ENCODE measurements around the gene KRT10. TPM values are rescaled to one million over a fixed set of nuclear protein-coding genes. Genes with fewer than 3 reads are reported as not detected.

KRT10 gene
- total and polyA plus RNA-seq, 12 donors = 0.35 to 58.4 (median 29.4) TPM

GRCh38 chr17:40857535-40857934 is 35.1 kb upstream of the KRT10 start:
- Histone ChIP-seq H3K4me3 (no peak overlapping the region), H3K4me1 (replicated peaks in 1 of 2) (peaks cover 0 to 5% of the 10 kb centered on the region in 2 donors), H3K9me3 (replicated peaks in 1 of 3) (no peaks in the 10 kb centered on the region), H3K27me3 (no peaks in the 10 kb centered on the region), H3K36me3 (replicated peaks in 1 of 2) (no peaks in the 10 kb centered on the region), H3K27ac (no peak overlapping the region)
- intact Hi-C loops (cut with DNase I) = no loop called here
- DNase-seq = no peak
- TF ChIP-seq CTCF (IDR thresholded peaks at IDR 0.05) = no peak
- TF ChIP-seq POLR2A (IDR thresholded peaks at IDR 0.05) = no peak
- 69 to 83% (median 79%) methylated on average over 5 of the region's 5 CpGs for WGBS, 4 donors

GRCh38 chr17:40854175-40854814 is 31.9 kb upstream of the KRT10 start:
- Histone ChIP-seq H3K27me3 (no peaks in the 10 kb centered on the region), H3K4me1 (replicated peaks in 1 of 2) (peaks cover 0 to 5% of the 10 kb centered on the region in 2 donors), H3K4me3 (no peak overlapping the region), H3K27ac (no peak overlapping the region), H3K36me3 (replicated peaks in 1 of 2) (no peaks in the 10 kb centered on the region), H3K9me3 (replicated peaks in 1 of 3) (no peaks in the 10 kb centered on the region)
- intact Hi-C loops (cut with DNase I) = no loop called here
- TF ChIP-seq CTCF (IDR thresholded peaks at IDR 0.05) (no peak), POLR2A (IDR thresholded peaks at IDR 0.05) (no peak)
- 27 to 35% (median 29%) methylated on average over 6 of the region's 6 CpGs for WGBS, 4 donors
- DNase-seq = peak in 1 of 7 donors; percentile 5

GRCh38 chr17:40852364-40852763 is 29.9 kb upstream of the KRT10 start:
- WGBS, 4 donors = 68 to 90% (median 80%) methylated on average over 1 of the region's 1 CpG
- no peak for DNase-seq
- no peaks in the 10 kb centered on the region for H3K9me3 ChIP-seq (replicated peaks in 1 of 3)
- TF ChIP-seq CTCF (IDR thresholded peaks at IDR 0.05) (no peak), POLR2A (IDR thresholded peaks at IDR 0.05) (no peak)
- H3K36me3 ChIP-seq (replicated peaks in 1 of 2) = no peaks in the 10 kb centered on the region
- H3K27ac ChIP-seq = no peak overlapping the region
- H3K27me3 ChIP-seq = no peaks in the 10 kb centered on the region
- H3K4me3 ChIP-seq = no peak overlapping the region
- intact Hi-C loops (cut with DNase I) = no loop called here
- peaks cover 0 to 5% of the 10 kb centered on the region in 2 donors for H3K4me1 ChIP-seq (replicated peaks in 1 of 2)

- intact Hi-C loops (cut with DNase I) = no loop called here
- no peaks in the 10 kb centered on the region for H3K36me3 ChIP-seq (replicated peaks in 1 of 2)
- no peak for DNase-seq
- no peaks in the 10 kb centered on the region for H3K27me3 ChIP-seq
- no peaks in the 10 kb centered on the region for H3K9me3 ChIP-seq (replicated peaks in 1 of 3)
- WGBS, 4 donors = 78 to 80% (median 79%) methylated on average over 3 of the region's 3 CpGs
- peaks cover 0 to 5% of the 10 kb centered on the region in 2 donors for H3K4me1 ChIP-seq (replicated peaks in 1 of 2)
- no peak overlapping the region for H3K4me3 ChIP-seq
- H3K27ac ChIP-seq = no peak overlapping the region
- TF ChIP-seq POLR2A (IDR thresholded peaks at IDR 0.05) = no peak
- TF ChIP-seq CTCF (IDR thresholded peaks at IDR 0.05) = no peak
Observed at GRCh38 chr17:40850293-40850972, 28.0 kb upstream of the KRT10 start.
